ENCODE measurements around the gene PRDX3. TPM values are rescaled to one million over a fixed set of nuclear protein-coding genes. Genes with fewer than 3 reads are reported as not detected.

PRDX3 gene
- total RNA-seq, 1 experiment from 2014 or later: 213 TPM

DNA sequence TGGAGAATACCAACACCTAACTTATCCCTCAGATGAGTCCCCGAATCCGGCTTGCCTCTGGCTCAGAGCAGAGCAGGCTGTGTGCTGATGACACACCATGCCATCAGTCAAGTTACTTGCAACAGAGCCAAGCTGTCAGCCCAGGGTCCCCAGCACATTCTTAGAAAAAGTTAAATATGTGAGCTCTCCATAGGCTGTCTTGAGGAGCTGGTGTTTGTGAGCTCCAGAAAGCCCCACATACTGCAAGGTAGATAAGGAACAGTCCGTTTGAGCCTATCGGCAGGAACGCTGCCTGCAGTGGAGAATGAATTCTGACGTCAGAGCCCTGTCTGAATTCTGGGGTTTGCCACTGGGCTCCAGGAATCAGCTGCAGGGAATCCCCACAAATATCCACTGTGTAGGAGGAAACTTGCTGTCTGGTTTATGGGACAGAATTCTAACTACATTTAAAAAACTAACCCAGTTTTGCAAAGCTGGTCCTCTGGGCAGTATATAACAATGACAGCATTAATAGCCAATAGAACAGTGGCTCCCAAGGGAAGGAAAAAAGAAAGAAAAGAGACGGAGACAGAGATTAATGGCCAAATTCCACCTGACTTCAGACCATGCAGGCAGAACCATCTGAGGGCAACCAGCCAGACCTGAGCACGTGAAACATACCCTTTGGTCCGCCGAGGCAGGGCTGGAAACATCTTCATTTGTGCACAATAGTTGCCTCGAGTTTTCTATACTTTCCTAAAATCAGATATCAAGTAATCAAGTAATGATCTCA, 16.7 kb downstream of the PRDX3 start:
- H3K4me1 Mint-ChIP-seq (ENCODE audit: low read depth, unreplicated experiment): no peaks in the 10 kb centered on the region
- intact Hi-C loops (cut with micrococcal nuclease; ENCODE audit: unreplicated experiment): no loop called here
- H3K36me3 Mint-ChIP-seq (ENCODE audit: insufficient read depth, unreplicated experiment): peaks cover 44% of the 10 kb centered on the region
- H3K27ac Mint-ChIP-seq (ENCODE audit: unreplicated experiment): no peak overlapping the region
- TF ChIP-seq, protein P1, sequence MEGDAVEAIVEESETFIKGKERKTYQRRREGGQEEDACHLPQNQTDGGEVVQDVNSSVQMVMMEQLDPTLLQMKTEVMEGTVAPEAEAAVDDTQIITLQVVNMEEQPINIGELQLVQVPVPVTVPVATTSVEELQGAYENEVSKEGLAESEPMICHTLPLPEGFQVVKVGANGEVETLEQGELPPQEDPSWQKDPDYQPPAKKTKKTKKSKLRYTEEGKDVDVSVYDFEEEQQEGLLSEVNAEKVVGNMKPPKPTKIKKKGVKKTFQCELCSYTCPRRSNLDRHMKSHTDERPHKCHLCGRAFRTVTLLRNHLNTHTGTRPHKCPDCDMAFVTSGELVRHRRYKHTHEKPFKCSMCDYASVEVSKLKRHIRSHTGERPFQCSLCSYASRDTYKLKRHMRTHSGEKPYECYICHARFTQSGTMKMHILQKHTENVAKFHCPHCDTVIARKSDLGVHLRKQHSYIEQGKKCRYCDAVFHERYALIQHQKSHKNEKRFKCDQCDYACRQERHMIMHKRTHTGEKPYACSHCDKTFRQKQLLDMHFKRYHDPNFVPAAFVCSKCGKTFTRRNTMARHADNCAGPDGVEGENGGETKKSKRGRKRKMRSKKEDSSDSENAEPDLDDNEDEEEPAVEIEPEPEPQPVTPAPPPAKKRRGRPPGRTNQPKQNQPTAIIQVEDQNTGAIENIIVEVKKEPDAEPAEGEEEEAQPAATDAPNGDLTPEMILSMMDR (IDR thresholded peaks at IDR 0.05; ENCODE audit: insufficient read depth in 1 of 2, low read depth in 1 of 2, low read length in 1 of 2, severe bottlenecking in 1 of 2, unreplicated experiment in 1 of 2): no peak
- Histone ChIP-seq H3K27me3 (replicated peaks; ENCODE audit: control insufficient read depth, insufficient read depth, low read length) (no peaks in the 10 kb centered on the region), H3K36me3 (ENCODE audit: control insufficient read depth, insufficient read depth, low read length) (peaks cover 1% of the 10 kb centered on the region; the same call in 1 of the 2 replicates), H3K4me3 (ENCODE audit: low read depth, low read length) (no peak overlapping the region), H3K4me1 (peaks cover 6% of the 10 kb centered on the region; the same call in 1 of the 2 replicates), H3K9me3 (no peaks in the 10 kb centered on the region)
- H3K27me3 Mint-ChIP-seq (ENCODE audit: insufficient read depth, unreplicated experiment): no peaks in the 10 kb centered on the region
- BruUV-seq (replicated peaks): no TSS peak
- no peak overlapping the region for H3K4me3 Mint-ChIP-seq (ENCODE audit: unreplicated experiment)
- ChIA-PET CTCF (no interaction called here), POLR2A (no interaction called here)
- DNase-seq: no peak
- H3K9me3 Mint-ChIP-seq (ENCODE audit: unreplicated experiment): no peaks in the 10 kb centered on the region

DNA sequence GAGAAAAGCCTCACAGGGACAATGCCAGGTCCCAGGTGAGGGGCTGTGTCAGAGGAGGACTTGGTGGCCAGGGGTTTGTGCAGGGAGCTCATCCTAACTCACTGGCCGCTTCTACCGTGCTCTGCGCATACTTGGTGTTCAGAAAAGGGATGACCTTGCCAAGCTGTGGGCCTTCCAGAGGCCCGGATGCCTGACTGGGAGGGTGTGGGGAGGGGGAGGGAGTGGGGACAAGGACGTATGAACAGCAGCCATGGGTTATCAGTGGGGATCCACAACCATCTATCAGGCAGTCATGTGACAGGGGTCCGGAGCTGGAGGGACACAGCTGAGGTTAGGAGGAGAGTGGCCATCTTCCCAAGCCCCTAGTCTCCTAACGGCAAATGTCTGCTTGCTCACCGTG, 19.3 kb downstream of the PRDX3 start:
- POLR2A ChIA-PET: interaction anchor here (0.6 kb wide), 1 partner anchor 681 kb away, joined by 7 read pairs; no protein-coding TSS in a partner anchor
- intact Hi-C loops (cut with micrococcal nuclease; ENCODE audit: unreplicated experiment): no loop called here

DNA sequence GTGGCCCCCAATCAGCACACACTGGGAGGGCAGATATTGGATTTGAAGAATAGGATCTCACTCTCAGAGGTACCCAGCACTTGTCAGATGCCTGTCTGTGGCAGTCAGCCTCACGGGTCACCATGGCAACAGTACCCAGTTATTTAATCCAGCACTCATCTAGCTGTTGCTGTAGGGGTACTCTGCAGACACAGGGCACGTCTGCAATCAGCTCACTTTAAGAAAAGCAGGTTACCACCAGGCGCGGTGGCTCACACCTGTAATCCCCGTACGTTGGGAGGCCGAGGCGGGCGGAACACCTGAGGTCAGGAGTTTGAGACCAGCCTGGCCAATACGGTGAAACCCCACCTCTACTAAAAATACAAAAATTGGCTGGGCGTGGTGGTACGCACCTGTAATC, 25.0 kb downstream of the PRDX3 start:
- Mint-ChIP-seq H3K4me3 (ENCODE audit: unreplicated experiment) (no peak overlapping the region), H3K9me3 (ENCODE audit: unreplicated experiment) (no peaks in the 10 kb centered on the region), H3K27ac (ENCODE audit: unreplicated experiment) (no peak overlapping the region), H3K36me3 (ENCODE audit: insufficient read depth, unreplicated experiment) (peaks cover 86% of the 10 kb centered on the region), H3K27me3 (ENCODE audit: insufficient read depth, unreplicated experiment) (no peaks in the 10 kb centered on the region), H3K4me1 (ENCODE audit: low read depth, unreplicated experiment) (no peaks in the 10 kb centered on the region)
- no peaks in the 10 kb centered on the region for H3K27me3 ChIP-seq (replicated peaks; ENCODE audit: control insufficient read depth, insufficient read depth, low read length)
- POLR2A ChIA-PET: no interaction called here
- no TSS peak for BruUV-seq (replicated peaks)
- CTCF ChIA-PET: no interaction called here
- H3K9me3 ChIP-seq: no peaks in the 10 kb centered on the region
- no peaks in the 10 kb centered on the region for H3K4me1 ChIP-seq
- peaks cover 5% of the 10 kb centered on the region for H3K36me3 ChIP-seq (ENCODE audit: control insufficient read depth, insufficient read depth, low read length)
- TF ChIP-seq, protein P1 (IDR thresholded peaks at IDR 0.05; ENCODE audit: insufficient read depth in 1 of 2, low read depth in 1 of 2, low read length in 1 of 2, severe bottlenecking in 1 of 2, unreplicated experiment in 1 of 2): no peak
- no peak overlapping the region for H3K4me3 ChIP-seq (ENCODE audit: low read depth, low read length)
- intact Hi-C loops (cut with micrococcal nuclease; ENCODE audit: unreplicated experiment): no loop called here
- DNase-seq: no peak

More for the DNA sequence above, 19.3 kb downstream of the PRDX3 start:
- CTCF ChIA-PET: no interaction called here
- no peak overlapping the region for H3K4me3 ChIP-seq (ENCODE audit: low read depth, low read length)
- H3K36me3 ChIP-seq (ENCODE audit: control insufficient read depth, insufficient read depth, low read length): peaks cover 3% of the 10 kb centered on the region
- no TSS peak for BruUV-seq (replicated peaks)
- H3K36me3 Mint-ChIP-seq (ENCODE audit: insufficient read depth, unreplicated experiment): peaks cover 63% of the 10 kb centered on the region
- H3K9me3 Mint-ChIP-seq (ENCODE audit: unreplicated experiment): no peaks in the 10 kb centered on the region
- H3K4me1 ChIP-seq: peaks cover 2% of the 10 kb centered on the region; the same call in 1 of the 2 replicates
- no peaks in the 10 kb centered on the region for H3K4me1 Mint-ChIP-seq (ENCODE audit: low read depth, unreplicated experiment)
- H3K9me3 ChIP-seq: no peaks in the 10 kb centered on the region
- DNase-seq: no peak
- H3K27me3 Mint-ChIP-seq (ENCODE audit: insufficient read depth, unreplicated experiment): no peaks in the 10 kb centered on the region
- H3K27me3 ChIP-seq (replicated peaks; ENCODE audit: control insufficient read depth, insufficient read depth, low read length): no peaks in the 10 kb centered on the region
- TF ChIP-seq, protein P1 (IDR thresholded peaks at IDR 0.05; ENCODE audit: insufficient read depth in 1 of 2, low read depth in 1 of 2, low read length in 1 of 2, severe bottlenecking in 1 of 2, unreplicated experiment in 1 of 2): no peak
- H3K27ac Mint-ChIP-seq (ENCODE audit: unreplicated experiment): no peak overlapping the region
- no peak overlapping the region for H3K4me3 Mint-ChIP-seq (ENCODE audit: unreplicated experiment)

All from Caco-2 (cell line).